HG02885 (cell line): ENCODE data around the gene GARNL3.

Source experiments
- ATAC-seq: cut with Tn5 transposase; IDR thresholded peaks from one replicate; pipeline ENCODE4 v1.9.1; 2021; ENCODE audit warnings: mild to moderate bottlenecking; ENCODE audit not compliant: unreplicated experiment, poor library complexity

The GARNL3 gene

DNA sequence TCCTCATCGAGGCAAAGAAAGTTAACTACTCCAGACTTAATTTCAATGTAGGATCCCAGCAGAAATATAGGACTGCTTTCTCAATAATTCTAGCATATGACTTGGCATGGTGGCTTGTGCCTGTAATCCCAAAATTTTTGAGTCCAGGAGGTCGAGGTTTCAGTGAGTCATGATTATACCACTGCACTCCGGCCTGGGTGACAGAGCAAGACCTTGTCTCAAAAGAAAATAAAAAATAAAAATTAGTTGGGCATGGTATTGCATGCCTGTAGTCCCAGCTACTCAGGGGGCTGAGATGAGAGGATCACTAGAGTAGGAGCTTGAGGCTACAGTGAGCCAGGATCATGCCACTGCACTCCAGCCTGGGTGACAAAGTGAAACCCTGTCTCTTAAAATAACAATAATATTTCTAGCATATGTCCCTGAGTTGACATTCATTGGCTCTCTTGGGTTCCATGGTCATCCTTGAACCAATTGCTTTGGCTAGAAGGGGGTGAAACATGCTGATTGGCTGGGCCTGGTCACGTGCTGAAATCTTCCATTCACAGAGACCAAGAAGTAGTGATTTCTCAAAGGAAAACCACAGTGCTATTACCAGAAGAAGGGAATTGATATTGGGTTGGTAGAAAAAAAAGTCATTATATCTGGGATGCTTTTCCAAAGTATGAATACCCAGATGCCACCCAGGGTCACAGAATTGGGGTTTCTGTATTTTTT, 31.6 kb upstream of the GARNL3 start:
- ATAC-seq = no peak

DNA sequence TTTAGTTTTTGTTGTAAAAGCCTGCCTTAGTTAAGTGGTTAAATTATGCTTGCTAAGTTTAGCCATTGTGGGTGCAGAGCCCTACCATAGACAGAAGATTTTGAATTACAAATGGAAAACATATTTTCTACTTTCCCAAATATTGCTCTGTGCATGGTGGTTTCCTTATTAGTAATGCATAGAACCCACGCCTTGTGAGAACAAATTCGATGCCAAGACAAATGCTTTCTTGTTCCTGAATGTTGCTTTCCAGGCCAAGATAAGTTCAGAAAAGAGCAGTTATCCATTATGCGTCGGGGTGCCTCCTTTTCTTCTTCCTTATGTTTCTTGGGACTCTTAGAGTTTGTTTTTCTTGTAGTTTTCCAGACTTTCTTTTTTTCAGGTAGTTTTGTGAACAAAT, 31.0 kb upstream of the GARNL3 start:
- no peak for ATAC-seq

DNA sequence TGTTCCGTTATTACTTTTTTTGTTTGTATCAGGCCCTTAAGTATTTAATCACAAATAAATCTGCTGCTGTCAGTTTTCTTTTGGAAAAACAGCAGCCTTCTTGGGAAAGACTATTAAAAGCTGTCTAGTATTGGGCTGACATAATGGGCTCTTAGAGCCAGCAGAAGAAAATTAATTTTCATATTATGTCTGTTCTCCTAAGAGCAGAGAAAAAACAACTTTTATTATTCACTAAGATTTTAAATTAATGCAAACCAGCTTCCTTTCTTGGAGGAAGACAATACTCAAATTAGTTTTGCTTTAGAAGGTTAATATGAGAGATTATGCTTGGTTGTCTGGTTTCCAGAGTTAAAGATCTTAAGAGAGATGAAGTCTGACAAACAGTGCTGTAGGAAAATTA, 30.6 kb upstream of the GARNL3 start:
- ATAC-seq = no peak

DNA sequence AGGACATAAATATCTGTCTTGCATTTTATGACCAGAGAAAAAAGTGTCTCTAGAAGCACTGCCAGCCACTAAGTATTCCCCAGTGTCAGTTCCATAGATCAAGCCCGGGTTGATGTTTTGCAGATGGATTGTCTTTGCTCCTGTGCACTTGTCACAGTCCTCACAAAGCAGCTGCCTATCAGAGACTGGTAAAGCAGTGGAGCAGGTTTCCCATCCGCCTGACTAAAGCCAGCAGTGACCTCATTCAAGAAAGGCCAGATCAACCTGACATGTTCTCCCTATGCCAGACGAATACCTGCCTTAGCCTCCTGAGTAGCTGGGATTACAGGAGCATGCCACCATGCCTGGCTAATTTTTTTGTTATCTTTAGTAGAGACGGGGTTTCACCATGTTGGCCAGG, 26.8 kb upstream of the GARNL3 start:
- ATAC-seq = no peak

DNA sequence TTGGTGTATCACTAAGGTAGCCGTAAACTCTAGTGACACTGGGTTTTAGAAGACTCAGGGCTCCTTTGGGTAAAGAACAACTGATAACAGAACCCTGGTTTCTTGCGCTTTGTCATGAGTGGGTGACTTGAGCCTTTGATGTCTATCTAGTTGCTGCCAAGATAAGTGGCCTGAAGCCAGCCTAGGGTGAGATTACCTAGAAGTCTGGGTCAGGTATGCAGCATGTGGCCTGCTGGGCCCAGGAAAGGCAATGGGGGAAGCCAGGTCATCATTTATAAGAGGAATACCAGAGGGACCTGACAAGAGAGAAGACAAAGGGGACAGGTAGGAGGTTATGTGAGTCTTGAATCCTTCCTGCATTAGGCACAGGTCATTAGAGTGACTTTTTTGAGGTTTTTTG, 23.2 kb upstream of the GARNL3 start:
- ATAC-seq = no peak

DNA sequence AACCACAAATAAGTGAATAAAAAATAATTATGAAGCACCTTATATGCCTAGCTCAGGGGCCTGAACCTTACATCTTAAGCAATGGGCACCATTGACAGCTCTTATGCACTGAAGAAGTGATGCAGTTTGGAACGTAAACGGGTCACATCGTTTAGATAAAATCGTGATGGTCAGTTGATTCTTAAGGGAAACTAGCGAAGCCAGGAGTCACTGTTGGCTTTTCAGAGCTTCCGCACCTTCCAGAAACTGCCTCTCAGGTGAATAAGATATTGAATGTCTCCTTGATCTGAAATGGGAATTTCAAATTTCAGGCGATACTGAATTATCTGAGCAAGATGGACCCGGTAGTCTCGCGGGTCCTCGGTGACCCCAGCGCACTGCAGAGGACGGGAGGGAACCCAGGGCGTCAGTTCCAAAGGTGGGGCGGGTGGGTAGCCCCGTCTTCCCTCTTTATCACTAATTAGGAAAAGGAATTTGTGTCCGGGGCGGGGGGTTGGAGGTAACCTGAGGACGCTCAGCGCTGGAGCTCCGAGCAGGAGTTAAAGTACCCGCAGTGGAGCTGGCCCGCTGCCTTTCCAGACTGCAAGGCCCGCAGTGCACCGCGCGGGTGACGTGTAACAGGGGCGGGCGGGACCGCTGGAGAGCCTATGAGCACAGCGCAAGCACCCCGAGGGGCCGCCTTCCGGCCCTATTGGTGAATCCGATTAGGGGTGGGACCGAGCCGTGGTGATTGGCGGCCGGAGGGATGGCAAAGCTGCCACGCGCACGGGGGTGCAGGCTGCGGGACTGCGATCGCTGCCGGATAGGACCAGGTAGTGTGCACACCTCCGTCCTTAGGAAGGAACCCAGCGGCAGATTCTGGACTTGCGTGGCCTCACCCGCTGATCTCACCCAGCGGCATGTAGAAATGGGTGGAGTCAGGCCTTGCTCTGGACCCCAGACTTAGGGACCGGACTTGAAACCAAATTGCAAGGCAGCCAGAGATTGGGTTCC, 19.7 kb upstream of the GARNL3 start:
- peak; percentile 100 for ATAC-seq

DNA sequence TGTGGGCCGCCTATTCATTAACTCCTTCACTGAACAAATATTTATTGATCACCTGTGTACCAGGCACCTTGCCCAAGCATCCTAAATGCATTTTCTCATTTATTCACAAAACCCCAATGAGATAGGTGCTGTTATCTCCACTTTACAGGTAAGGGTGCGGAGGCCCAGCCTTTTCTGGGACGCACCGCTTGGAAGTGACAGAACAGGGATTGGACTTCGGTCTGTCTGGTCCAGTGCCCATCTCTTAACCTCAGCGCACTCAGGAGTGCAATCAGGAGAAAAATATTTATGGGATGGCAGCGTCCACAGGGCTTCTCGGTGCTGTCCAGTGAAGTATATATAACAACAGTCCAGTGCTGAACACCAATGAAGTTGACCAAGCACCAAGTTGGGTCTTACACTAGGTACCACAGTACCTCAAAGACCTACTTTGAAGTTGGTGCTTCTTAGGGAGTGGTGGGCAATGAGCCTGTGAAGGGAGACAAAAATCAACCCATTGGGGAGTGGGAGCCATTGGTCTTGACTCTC, 18.9 kb upstream of the GARNL3 start:
- ATAC-seq = no peak

DNA sequence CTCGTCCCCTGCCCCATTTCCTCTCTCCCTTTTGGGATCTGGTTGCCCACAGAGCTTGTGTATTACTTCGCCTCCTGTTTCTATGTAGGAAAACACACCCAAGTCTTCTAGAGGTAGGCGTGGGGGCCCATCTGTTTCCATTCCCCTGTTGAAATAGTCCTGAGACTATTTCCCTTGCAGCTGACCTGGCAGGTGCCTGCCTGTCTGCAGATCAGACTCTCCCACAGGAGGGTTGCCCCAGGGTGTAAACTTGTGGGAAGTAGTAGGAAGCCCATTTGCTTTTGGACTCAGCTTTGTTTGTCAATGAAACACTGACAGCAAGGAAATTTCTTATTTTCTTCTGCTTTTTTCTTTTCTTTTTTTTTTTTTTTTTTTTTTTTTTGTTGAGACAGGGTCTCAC, 16.3 kb upstream of the GARNL3 start:
- no peak for ATAC-seq

DNA sequence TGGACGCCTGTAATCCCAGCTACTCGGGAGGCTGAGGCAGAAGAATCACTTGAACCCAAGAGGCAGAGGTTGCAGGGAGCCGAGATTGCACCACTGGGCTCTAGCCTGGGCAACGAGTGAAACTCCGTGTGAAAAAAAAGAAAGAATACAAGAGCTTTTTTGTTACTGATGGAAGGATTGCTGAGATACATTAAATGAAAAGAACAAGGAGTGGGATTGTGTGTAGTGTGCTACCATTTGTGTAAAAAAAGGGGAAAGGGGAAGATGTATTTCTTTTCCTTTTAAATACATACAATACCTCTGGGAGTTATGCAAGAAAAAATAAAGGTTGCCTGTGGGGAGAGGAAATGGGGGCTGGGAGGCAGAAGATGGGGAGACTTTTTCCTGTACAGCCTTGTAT, 14.7 kb upstream of the GARNL3 start:
- no peak for ATAC-seq

DNA sequence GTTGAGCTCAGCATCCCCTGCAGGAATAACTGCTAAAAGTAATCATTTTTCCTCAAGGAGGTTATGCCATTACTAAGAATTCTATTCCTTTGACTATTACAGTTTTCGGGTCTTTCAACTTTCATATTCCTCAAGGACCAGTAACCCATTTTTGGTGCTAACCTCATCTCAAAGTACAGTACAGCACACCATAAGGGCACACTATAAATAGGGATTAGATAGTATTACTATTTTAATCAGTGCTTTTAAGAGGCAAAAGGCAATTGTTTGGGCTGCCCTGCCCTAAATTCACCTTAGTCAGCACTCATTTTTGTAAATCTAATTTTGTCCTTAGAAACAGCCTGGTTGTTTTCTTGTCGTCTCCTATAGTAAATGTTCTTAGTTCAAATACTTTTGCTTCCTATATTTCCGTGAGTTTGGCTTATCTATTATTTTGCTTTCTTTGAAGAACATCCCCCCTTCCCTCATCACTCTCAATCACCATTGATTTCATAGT, 13.6 kb upstream of the GARNL3 start:
- no peak for ATAC-seq

DNA sequence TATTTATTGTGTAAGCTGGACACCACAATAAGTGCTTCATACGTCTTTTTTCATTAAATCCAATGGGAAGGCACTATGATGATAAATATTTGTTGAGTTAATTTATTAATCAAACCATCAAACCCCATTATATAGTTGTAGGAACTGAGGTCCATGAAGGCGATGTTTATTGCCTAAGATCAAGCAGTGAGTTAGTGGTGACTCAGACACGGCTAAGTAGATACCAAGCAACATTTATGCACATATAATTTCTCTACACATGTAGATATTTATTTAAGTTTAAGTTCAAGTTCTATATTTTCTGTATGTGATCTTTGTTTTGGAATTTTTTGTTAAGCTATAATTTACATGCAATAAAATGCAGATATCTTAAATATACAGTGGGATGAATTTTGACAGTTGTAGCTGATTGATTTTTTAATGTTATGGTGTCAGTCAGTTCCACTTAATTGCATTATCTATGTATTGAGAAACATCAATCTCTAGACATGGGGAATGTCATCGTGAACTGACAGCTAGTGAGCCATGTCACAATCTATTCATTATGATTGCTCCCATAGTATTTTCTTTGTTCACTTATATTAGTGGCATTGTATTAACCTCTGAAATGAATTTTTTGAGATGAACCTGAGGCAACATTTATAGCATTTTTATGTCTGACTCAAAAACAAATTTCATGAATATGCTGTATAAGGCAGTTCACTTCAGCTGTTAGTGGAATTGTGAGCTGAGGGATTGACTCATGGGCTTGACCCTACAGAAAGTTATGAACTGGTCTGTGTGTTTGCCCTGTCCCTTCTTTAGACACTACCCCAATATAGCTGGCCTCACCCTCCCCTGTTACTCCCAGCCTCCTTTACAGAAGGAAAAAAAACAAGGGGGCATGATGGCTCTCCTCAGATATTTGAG, 11.9 kb upstream of the GARNL3 start:
- ATAC-seq = no peak

DNA sequence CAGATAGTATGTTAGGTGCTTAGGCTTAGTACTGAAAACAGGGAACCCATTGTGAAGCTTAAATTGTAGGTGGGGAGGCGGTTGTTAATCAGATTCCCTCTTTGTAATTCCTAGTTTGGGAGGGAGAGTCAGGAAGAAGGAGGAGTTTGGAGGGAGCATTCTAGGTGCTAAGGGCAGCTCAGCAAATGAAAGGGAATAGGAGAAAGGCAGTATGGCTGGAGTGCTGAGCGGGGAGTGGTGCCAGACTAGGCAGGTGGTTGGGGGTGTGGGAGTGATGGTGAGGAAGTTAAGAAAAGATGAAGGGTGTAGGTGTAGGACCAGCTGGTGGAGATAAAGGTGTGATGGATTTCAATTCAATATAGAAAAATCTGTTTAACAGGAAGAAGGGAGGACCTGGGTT, 11.1 kb upstream of the GARNL3 start:
- ATAC-seq = no peak

DNA sequence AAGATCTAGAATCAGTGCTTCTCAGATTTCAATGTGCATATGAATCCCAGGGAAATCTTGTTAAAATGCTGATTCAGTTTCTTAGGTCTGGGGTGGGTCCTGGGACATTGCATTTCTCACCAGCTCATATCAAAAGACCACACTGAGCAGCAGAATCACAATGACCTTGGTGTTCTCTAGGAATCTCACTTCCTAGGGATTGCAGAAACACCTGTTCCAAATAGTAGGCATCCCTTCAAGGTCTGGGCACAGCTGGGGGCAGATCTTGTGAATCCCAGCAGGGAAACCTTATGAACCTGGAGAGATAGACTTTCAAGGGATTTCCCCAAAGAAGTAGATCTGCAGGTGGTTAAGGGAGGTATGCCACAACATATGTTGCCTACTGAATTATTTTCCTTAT, 8.9 kb upstream of the GARNL3 start:
- ATAC-seq = no peak

DNA sequence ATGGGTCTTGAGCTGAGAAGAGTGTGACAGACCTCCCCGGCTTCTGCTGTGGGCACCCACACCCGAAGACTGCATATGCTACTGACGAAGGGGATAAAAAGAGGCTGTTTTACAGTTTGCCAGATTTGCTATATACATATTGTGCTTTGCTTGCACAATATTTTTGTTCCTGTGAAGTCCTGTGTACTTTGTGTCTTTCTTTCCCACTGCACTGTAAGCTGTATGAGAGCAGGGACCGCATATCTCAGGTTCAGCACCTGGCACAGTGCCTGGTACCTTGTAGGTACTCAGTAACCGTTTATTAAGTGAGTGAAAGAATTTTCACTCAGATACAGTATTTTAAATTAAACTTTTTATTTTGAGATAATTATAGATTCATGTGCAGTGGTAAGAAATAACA, 8.2 kb upstream of the GARNL3 start:
- no peak for ATAC-seq

DNA sequence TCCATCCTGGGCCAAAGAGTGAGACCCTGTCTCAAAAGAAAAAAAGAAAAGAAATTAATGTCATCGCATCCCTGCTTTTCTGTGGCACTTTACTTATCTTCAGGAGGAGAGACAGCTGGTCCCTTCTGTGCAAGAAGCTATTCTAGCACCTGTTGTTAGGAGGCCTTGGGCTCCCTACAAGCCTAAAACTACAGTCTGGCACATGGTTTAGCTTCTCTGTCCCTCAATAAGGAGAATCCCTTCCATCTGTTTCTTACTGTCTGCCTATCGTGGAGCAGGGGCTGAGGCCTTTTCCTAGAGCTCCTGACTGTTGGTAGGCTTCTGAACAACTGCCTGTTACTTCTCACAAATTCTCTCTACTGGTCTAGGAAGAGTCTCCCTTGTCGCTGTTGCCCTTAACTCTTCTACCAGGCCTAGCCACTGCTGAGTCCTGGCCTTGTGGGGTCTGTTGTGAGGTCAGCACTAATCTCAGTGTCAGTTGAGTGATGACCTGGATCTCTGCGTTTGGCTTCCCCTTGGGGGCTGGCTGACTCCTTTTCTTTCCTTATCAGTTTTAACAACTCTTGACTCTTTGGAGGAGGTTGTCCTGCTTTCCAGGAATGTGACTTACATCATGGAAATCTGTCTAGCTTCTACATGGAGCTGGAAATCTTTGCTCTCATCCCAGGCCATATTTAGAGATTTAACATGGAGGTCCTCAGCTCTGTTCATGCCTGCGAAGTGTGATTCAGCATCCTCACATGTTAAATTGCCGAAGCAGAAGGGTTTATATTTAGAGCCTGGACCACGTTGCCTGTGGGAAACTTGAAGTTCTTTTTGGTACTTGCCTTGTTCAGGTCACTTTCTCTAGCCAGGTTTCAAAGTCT, 5.7 kb upstream of the GARNL3 start:
- no peak for ATAC-seq

DNA sequence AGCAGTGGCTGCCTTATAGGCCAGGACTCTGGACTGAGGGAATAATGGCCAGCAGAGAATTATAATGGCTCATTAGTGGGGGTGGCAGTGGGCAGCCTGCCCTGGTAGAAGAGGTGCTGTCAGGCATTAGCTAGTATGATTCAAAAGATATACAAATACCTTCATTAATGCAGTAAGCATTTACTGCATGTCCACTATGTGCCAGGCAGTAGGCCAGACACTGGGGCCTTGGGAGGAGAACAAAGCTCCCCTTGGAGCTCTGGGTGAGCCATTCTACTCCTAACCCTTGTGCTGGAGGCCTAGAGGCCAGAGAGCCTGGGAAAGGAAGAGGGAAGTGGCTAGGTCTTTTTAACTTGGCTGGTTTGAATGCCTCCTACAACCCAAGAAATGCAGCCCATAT, 2.0 kb upstream of the GARNL3 start:
- no peak for ATAC-seq

DNA sequence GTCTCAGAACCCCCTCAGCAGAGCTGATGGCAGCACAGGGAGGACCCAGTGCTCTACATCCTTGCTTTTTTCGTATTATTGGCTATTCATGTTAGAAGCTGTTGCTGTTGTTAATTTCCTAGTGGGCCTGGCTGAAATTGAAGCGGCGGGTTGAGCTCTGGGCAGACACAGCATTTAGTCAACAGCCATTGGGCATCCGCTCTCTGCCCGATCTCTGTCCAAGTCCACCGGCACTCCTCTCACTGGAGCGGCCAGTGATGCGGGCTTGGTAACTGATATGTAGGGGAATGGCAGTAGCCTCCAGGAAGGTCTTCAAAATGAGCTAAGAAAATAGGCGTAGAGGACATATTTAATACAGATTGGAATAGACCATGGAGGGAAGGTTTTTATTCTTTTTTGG, 1.3 kb upstream of the GARNL3 start:
- ATAC-seq = no peak

DNA sequence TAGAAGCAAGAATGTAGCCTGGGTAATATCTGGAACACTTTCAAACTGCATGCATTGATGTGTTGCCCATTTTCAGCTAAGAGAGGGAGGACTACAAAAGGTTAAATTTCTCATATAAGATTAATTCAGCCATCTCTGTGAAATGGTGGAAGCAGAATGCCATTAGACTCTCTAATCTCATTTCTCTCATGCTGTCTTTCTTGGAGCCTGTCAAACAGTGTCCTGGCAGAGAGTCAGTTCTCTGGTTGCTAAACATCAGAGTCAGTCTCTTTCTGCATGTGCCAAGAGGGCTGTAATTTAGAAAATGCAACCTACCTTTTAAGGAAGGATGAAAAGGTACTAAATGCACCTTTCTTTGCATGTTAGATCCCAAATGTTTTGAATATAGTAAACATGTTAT, 910 bp upstream of the GARNL3 start:
- ATAC-seq = no peak

DNA sequence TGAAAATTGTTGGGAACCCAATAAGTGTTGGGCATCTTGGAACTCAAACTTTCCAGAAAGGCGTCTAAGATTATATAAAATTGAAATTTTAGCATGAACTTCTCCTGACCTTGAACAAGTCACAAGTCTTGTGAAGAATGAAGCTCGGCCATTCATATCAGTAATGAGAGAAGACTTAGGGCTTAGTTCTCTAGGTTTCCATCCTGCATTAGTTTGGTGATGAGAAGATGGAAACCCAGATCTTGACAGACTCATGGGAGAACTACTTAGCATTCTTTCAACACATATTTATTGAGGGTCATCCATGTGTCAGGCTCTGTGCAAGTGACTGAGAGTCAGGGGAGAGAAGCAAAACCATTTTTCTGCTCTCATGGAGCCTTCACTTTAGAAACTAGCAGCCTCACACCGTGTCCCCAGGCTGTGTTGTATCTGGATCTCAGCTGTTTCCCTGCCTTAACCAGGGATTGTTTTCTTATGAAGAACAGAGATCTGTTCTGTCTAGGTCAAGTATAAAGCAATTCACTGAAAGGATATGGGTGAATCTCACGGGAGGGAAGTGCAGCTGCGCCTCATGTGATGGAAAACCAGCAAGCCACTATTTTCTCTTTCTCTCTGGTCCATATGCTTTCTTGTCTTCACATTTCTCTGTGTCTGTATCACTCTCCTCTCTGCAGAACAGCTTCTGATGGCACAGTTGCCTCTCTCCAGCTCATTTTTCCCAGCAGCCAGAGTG, 3.4 kb downstream of the GARNL3 start:
- no peak for ATAC-seq
